A549 (cell line): Measurements from ENCODE around the gene PDCD4.

Source experiments
- CEBPB ChIP-seq, 2 experiments: fragments of >200 bp in 1 of 2; sonication (Bioruptor Twin) in 1 of 2; formaldehyde crosslinking in 1 of 2; IDR thresholded peaks; 2 replicates each; pipeline ENCODE4 v1.6.1; 2012 to 2016
- ELK1 ChIP-seq: fragments of 150-350 bp; IDR thresholded peaks from 2 replicates; pipeline ENCODE4 v1.6.1; 2014; ENCODE audit warnings: low read depth, mild to moderate bottlenecking, low read length
- MAZ ChIP-seq: fragments of 150-350 bp; IDR thresholded peaks from 2 replicates; pipeline ENCODE4 v1.6.1; 2014; ENCODE audit warnings: antibody characterized with exemption, low read depth, low read length, borderline replicate concordance
- POLR2A ChIP-seq: IDR thresholded peaks from 2 replicates; pipeline ENCODE4 v1.6.1; 2012; ENCODE audit warnings: mild to moderate bottlenecking, low read length
- RAD21 ChIP-seq, 2 experiments: fragments of >200 bp in 1 of 2; sonication (Bioruptor Twin) in 1 of 2; formaldehyde crosslinking in 1 of 2; IDR thresholded peaks in 1 of 2; conservative IDR thresholded peaks in 1 of 2; 2 replicates in 1 of 2; 3 replicates in 1 of 2; pipeline ENCODE4 v1.6.1; 2012 to 2018; ENCODE audit warnings: inconsistent platforms in 1 of 2
- TF ChIP-seq, protein P1 (sequence below): fragments of >200 bp; sonication (Bioruptor Twin); formaldehyde crosslinking; IDR thresholded peaks from 3 replicates; pipeline ENCODE4 v1.5.1; 2016

GRCh38 chr10:110834629-110835301, 37.0 kb upstream of the PDCD4 start:
- TF ChIP-seq RAD21 (conservative IDR thresholded peaks at IDR 0.05 in 1 of 2, IDR thresholded peaks at IDR 0.05 in 1 of 2) (no peak), ELK1 (no peak), POLR2A (no peak), CEBPB (IDR thresholded peaks at IDR 0.05) (no peak), MAZ (no peak)
- TF ChIP-seq, protein P1, sequence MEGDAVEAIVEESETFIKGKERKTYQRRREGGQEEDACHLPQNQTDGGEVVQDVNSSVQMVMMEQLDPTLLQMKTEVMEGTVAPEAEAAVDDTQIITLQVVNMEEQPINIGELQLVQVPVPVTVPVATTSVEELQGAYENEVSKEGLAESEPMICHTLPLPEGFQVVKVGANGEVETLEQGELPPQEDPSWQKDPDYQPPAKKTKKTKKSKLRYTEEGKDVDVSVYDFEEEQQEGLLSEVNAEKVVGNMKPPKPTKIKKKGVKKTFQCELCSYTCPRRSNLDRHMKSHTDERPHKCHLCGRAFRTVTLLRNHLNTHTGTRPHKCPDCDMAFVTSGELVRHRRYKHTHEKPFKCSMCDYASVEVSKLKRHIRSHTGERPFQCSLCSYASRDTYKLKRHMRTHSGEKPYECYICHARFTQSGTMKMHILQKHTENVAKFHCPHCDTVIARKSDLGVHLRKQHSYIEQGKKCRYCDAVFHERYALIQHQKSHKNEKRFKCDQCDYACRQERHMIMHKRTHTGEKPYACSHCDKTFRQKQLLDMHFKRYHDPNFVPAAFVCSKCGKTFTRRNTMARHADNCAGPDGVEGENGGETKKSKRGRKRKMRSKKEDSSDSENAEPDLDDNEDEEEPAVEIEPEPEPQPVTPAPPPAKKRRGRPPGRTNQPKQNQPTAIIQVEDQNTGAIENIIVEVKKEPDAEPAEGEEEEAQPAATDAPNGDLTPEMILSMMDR, result no peak
